ENCODE data around the gene PSG11.
"Not testable (repeated sequence)": the region's sequence is repeated elsewhere in the genome, so short reads cannot be mapped to it uniquely, and the experiment has no call there.

PSG11 gene

GRCh38 chr19:42985588-42985987, 40.7 kb downstream of the PSG11 start:
- DNase-seq = no peak

- DNase-seq = not testable (repeated sequence)
Observed at GRCh38 chr19:42982111-42982510, 44.2 kb downstream of the PSG11 start.

- not testable (repeated sequence) for DNase-seq
Observed at GRCh38 chr19:42971451-42971850, 54.8 kb downstream of the PSG11 start.

GRCh38 chr19:42965176-42965575, 61.1 kb downstream of the PSG11 start:
- DNase-seq = no peak

- DNase-seq = no peak
Observed at GRCh38 chr19:42961119-42961518, 65.2 kb downstream of the PSG11 start.

Measured in GF-D8 (cell line).